Caco-2 (cell line): Measurements from ENCODE around the gene ST6GALNAC5. TPM values are rescaled to one million over a fixed set of nuclear protein-coding genes. Genes with fewer than 3 reads are reported as not detected.

ENCODE experiments used
- BruUV-seq: library from RNA; stranded (reverse); fragments of 400-500 nt; replicated peaks from 2 replicates; lab custom pipeline; 2021; lab: Mats Ljungman, UMichigan
- CTCF ChIA-PET: fragments of 300-600 bp; sonication (Branson Sonifier 250); formaldehyde crosslinking; loops from one replicate; lab custom pipeline; 2022; ENCODE audit warnings: antibody characterized with exemption; lab: Charles Lee
- POLR2A ChIA-PET: fragments of 300-600 bp; sonication (Branson Sonifier 250); formaldehyde crosslinking; loops from one replicate; lab custom pipeline; 2022; ENCODE audit warnings: antibody characterized with exemption; lab: Charles Lee
- DNase-seq, 2 experiments: peaks; one replicate each; pipeline versions ENCODE4 v3.0.0 to v3.0.0-alpha.2; 2020 to 2022
- H3K27me3 ChIP-seq: replicated peaks from 2 replicates; pipeline ENCODE4 v1.6.0; 2011; ENCODE audit warnings: low read length; ENCODE audit not compliant: control insufficient read depth, insufficient read depth
- H3K36me3 ChIP-seq: 2 replicates; pipeline ENCODE4 v1.5.1; 2011; ENCODE audit warnings: low read length; ENCODE audit not compliant: control insufficient read depth, insufficient read depth
- H3K4me1 ChIP-seq: fragments of 250-450 bp; sonication (Bioruptor Pico); 2 replicates; pipeline ENCODE4 v1.5.1; 2020; ENCODE audit warnings: mild to moderate bottlenecking
- H3K4me3 ChIP-seq: 2 replicates; pipeline ENCODE4 v1.5.1; 2011; ENCODE audit warnings: low read depth, mild to moderate bottlenecking, control low read depth, low read length
- H3K9me3 ChIP-seq: fragments of 250-450 bp; sonication (Bioruptor Pico); 2 replicates; pipeline ENCODE4 v1.5.1; 2020; ENCODE audit warnings: mild to moderate bottlenecking, moderate library complexity
- H3K27ac Mint-ChIP-seq: one replicate; pipeline ENCODE4 v1.8.0; 2022; ENCODE audit warnings: mixed read lengths; ENCODE audit not compliant: unreplicated experiment
- H3K27me3 Mint-ChIP-seq: one replicate; pipeline ENCODE4 v1.8.0; 2022; ENCODE audit warnings: mixed read lengths; ENCODE audit not compliant: insufficient read depth, unreplicated experiment
- H3K36me3 Mint-ChIP-seq: one replicate; pipeline ENCODE4 v1.8.0; 2022; ENCODE audit warnings: mild to moderate bottlenecking, mixed read lengths; ENCODE audit not compliant: insufficient read depth, unreplicated experiment
- H3K4me1 Mint-ChIP-seq: one replicate; pipeline ENCODE4 v1.8.0; 2022; ENCODE audit warnings: low read depth, mixed read lengths; ENCODE audit not compliant: unreplicated experiment
- H3K4me3 Mint-ChIP-seq: one replicate; pipeline ENCODE4 v1.8.0; 2022; ENCODE audit warnings: mild to moderate bottlenecking, moderate library complexity, mixed read lengths; ENCODE audit not compliant: unreplicated experiment
- H3K9me3 Mint-ChIP-seq: one replicate; pipeline ENCODE4 v1.8.0; 2022; ENCODE audit warnings: mixed read lengths; ENCODE audit not compliant: unreplicated experiment
- CTCF ChIP-seq, 2 experiments: fragments of 200-600 bp in 1 of 2; IDR thresholded peaks; 1 replicate in 1 of 2; 2 replicates in 1 of 2; pipeline versions ENCODE4 v1.5.1 to v1.8.0; 2011 to 2022; ENCODE audit warnings: antibody characterized with exemption in 1 of 2, control low read depth in 1 of 2, inconsistent platforms in 1 of 2, low read depth in 1 of 2, low read length in 1 of 2, mild to moderate bottlenecking in 1 of 2, moderate library complexity in 1 of 2; ENCODE audit not compliant: insufficient read depth in 1 of 2, severe bottlenecking in 1 of 2, unreplicated experiment in 1 of 2
- intact Hi-C: fragments of 100-400 bp; cut with micrococcal nuclease; formaldehyde crosslinking; loops from one replicate; pipeline ENCODE4 v1.10.0; 2022; ENCODE audit not compliant: unreplicated experiment
- total RNA-seq: library from RNA; stranded (reverse); gene quantifications from 2 replicates; pipeline ENCODE4 v1.2.3, GENCODE V29; 2022

The ST6GALNAC5 gene
- total RNA-seq, 1 experiment from 2014 or later, result 0.09 TPM

- CTCF ChIA-PET, result no interaction called here
- Mint-ChIP-seq H3K4me1 (no peaks in the 10 kb centered on the region), H3K27ac (no peak overlapping the region), H3K9me3 (no peaks in the 10 kb centered on the region), H3K4me3 (no peak overlapping the region), H3K36me3 (no peaks in the 10 kb centered on the region), H3K27me3 (peaks cover 9% of the 10 kb centered on the region)
- Histone ChIP-seq H3K4me3 (no peak overlapping the region), H3K27me3 (no peaks in the 10 kb centered on the region), H3K4me1 (no peaks in the 10 kb centered on the region), H3K9me3 (no peaks in the 10 kb centered on the region), H3K36me3 (no peaks in the 10 kb centered on the region)
- no TSS peak for BruUV-seq
- intact Hi-C loops, result no loop called here
- no peak for TF ChIP-seq CTCF (IDR thresholded peaks at IDR 0.05; ENCODE audit: insufficient read depth in 1 of 2, low read depth in 1 of 2, low read length in 1 of 2, severe bottlenecking in 1 of 2, unreplicated experiment in 1 of 2)
- POLR2A ChIA-PET, result no interaction called here
- no peak for DNase-seq
Measured at GRCh38 chr1:76938304-76938703, 71.0 kb downstream of the ST6GALNAC5 start.

GRCh38 chr1:76939050-76939816, 72.0 kb downstream of the ST6GALNAC5 start:
- no peak for TF ChIP-seq CTCF (IDR thresholded peaks at IDR 0.05; ENCODE audit: insufficient read depth in 1 of 2, low read depth in 1 of 2, low read length in 1 of 2, severe bottlenecking in 1 of 2, unreplicated experiment in 1 of 2)
- intact Hi-C loops, result no loop called here
- no peaks in the 10 kb centered on the region for H3K36me3 Mint-ChIP-seq
- Histone ChIP-seq H3K4me1 (no peaks in the 10 kb centered on the region), H3K4me3 (no peak overlapping the region), H3K36me3 (no peaks in the 10 kb centered on the region), H3K9me3 (no peaks in the 10 kb centered on the region), H3K27me3 (no peaks in the 10 kb centered on the region)
- DNase-seq, result no peak
- CTCF ChIA-PET, result no interaction called here
- H3K4me1 Mint-ChIP-seq, result no peaks in the 10 kb centered on the region
- POLR2A ChIA-PET, result no interaction called here
- H3K4me3 Mint-ChIP-seq, result no peak overlapping the region
- no TSS peak for BruUV-seq
- H3K27ac Mint-ChIP-seq, result no peak overlapping the region
- H3K27me3 Mint-ChIP-seq, result peaks cover 9% of the 10 kb centered on the region
- no peaks in the 10 kb centered on the region for H3K9me3 Mint-ChIP-seq

GRCh38 chr1:76939817-76940216, 72.5 kb downstream of the ST6GALNAC5 start:
- no peaks in the 10 kb centered on the region for H3K4me1 ChIP-seq
- no peaks in the 10 kb centered on the region for H3K27me3 ChIP-seq
- DNase-seq, result no peak
- ChIA-PET CTCF (no interaction called here), POLR2A (no interaction called here)
- Mint-ChIP-seq H3K4me3 (no peak overlapping the region), H3K27me3 (peaks cover 9% of the 10 kb centered on the region), H3K9me3 (no peaks in the 10 kb centered on the region), H3K27ac (no peak overlapping the region), H3K36me3 (no peaks in the 10 kb centered on the region), H3K4me1 (no peaks in the 10 kb centered on the region)
- BruUV-seq, result no TSS peak
- no peaks in the 10 kb centered on the region for H3K36me3 ChIP-seq
- intact Hi-C loops, result no loop called here
- H3K4me3 ChIP-seq, result no peak overlapping the region
- no peaks in the 10 kb centered on the region for H3K9me3 ChIP-seq
- TF ChIP-seq CTCF (IDR thresholded peaks at IDR 0.05; ENCODE audit: insufficient read depth in 1 of 2, low read depth in 1 of 2, low read length in 1 of 2, severe bottlenecking in 1 of 2, unreplicated experiment in 1 of 2), result no peak
